OCI-LY1 (cell line): ENCODE data around the gene CLEC4C.
"Not testable (repeated sequence)": the region's sequence is repeated elsewhere in the genome, so short reads cannot be mapped to it uniquely, and the experiment has no call there.

Experiments used
- H2AFZ ChIP-seq: fragments of 200-600 bp; sonication (generic), shearing (Covaris generic); 2 replicates; pipeline ENCODE4 v1.6.0; 2014; ENCODE audit warnings: antibody characterized with exemption, mild to moderate bottlenecking, low read length
- H3F3A ChIP-seq: fragments of 200-600 bp; sonication (generic), shearing (Covaris generic); 2 replicates; pipeline ENCODE4 v1.6.0; 2014; ENCODE audit warnings: mild to moderate bottlenecking, antibody characterized with exemption, low read length, moderate library complexity; ENCODE audit not compliant: insufficient read depth
- H3K27ac ChIP-seq: fragments of 200-600 bp; sonication (generic); 2 replicates; pipeline ENCODE4 v1.5.1; 2014; ENCODE audit warnings: low read length, mixed run types, mild to moderate bottlenecking, low read depth; ENCODE audit not compliant: poor library complexity, severe bottlenecking
- H3K27me3 ChIP-seq: fragments of 200-600 bp; sonication (generic); 2 replicates; pipeline ENCODE4 v1.6.0; 2014; ENCODE audit warnings: antibody characterized with exemption, mild to moderate bottlenecking, low read length, moderate library complexity; ENCODE audit not compliant: insufficient read depth
- H3K36me3 ChIP-seq: fragments of 200-600 bp; sonication (generic); 2 replicates; pipeline ENCODE4 v1.6.1; 2014; ENCODE audit warnings: mild to moderate bottlenecking, antibody characterized with exemption, low read length, moderate library complexity, mixed read lengths; ENCODE audit not compliant: insufficient read depth
- H3K4me1 ChIP-seq: fragments of 200-600 bp; sonication (generic); 2 replicates; pipeline ENCODE4 v1.5.1; 2014; ENCODE audit warnings: mild to moderate bottlenecking, low read length, moderate library complexity; ENCODE audit not compliant: insufficient read depth, severe bottlenecking
- H3K4me2 ChIP-seq: fragments of 200-600 bp; sonication (generic), shearing (Covaris generic); 2 replicates; pipeline ENCODE4 v1.6.1; 2014; ENCODE audit warnings: low read length
- H3K4me3 ChIP-seq: fragments of 200-600 bp; sonication (generic); 2 replicates; pipeline ENCODE4 v1.5.1; 2014; ENCODE audit warnings: low read length, low read depth, mild to moderate bottlenecking, mixed read lengths; ENCODE audit not compliant: poor library complexity, severe bottlenecking
- H3K79me2 ChIP-seq: fragments of 200-600 bp; shearing (Covaris generic); 2 replicates; pipeline ENCODE4 v1.6.1; 2016; ENCODE audit warnings: mixed run types, low read length, mixed read lengths; ENCODE audit not compliant: insufficient read depth
- H3K9ac ChIP-seq: fragments of 200-600 bp; sonication (generic), shearing (Covaris generic); 2 replicates; pipeline ENCODE4 v1.6.1; 2014; ENCODE audit warnings: mild to moderate bottlenecking, low read length, mixed read lengths
- H3K9me2 ChIP-seq: fragments of 200-600 bp; sonication (generic), shearing (Covaris generic); 2 replicates; pipeline ENCODE4 v1.6.1; 2014; ENCODE audit warnings: low read depth, mild to moderate bottlenecking, low read length, mixed read lengths
- H3K9me3 ChIP-seq: fragments of 200-600 bp; shearing (Covaris generic); 2 replicates; pipeline ENCODE4 v1.6.1; 2014; ENCODE audit warnings: low read length, mixed read lengths
- H4K20me1 ChIP-seq: fragments of 200-600 bp; sonication (generic), shearing (Covaris generic); 2 replicates; pipeline ENCODE4 v1.6.0; 2016; ENCODE audit warnings: mild to moderate bottlenecking, low read length; ENCODE audit not compliant: insufficient read depth
- EZH2 ChIP-seq: fragments of 200-600 bp; sonication (generic), shearing (Covaris generic); IDR thresholded peaks from 2 replicates; pipeline ENCODE4 v1.8.0; 2017; ENCODE audit warnings: borderline replicate concordance, mixed run types, mild to moderate bottlenecking, antibody characterized with exemption, low read length, moderate library complexity, mixed read lengths
- TF ChIP-seq, protein P1 (sequence below): fragments of 200-600 bp; sonication (generic), shearing (Covaris generic); IDR thresholded peaks from 2 replicates; pipeline ENCODE4 v1.5.1; 2017; ENCODE audit warnings: mild to moderate bottlenecking, antibody characterized with exemption, low read length, moderate library complexity, mixed read lengths

Gene CLEC4C

DNA sequence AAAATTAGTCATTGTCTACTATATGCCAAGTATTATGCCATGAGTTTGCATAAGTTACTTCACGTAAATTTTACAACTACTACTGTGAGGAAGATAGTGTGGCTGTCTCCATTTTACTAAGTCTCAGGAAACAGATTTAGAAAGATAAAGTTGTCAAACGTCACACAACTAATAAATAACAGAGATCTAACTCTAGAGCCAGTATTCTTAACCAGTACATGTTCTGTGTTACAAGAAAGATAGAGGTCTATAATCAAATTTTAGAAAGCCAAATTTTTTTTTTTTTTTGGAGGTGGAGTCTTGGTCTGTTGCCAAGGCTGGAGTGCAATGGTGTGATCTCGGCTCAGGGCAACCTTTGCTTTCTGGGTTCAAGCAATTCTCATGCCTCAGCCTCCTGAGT is 14.2 kb downstream of the CLEC4C start:
- no peaks in the 10 kb centered on the region for H3K4me1 ChIP-seq
- TF ChIP-seq EZH2: no peak
- TF ChIP-seq, protein P1, sequence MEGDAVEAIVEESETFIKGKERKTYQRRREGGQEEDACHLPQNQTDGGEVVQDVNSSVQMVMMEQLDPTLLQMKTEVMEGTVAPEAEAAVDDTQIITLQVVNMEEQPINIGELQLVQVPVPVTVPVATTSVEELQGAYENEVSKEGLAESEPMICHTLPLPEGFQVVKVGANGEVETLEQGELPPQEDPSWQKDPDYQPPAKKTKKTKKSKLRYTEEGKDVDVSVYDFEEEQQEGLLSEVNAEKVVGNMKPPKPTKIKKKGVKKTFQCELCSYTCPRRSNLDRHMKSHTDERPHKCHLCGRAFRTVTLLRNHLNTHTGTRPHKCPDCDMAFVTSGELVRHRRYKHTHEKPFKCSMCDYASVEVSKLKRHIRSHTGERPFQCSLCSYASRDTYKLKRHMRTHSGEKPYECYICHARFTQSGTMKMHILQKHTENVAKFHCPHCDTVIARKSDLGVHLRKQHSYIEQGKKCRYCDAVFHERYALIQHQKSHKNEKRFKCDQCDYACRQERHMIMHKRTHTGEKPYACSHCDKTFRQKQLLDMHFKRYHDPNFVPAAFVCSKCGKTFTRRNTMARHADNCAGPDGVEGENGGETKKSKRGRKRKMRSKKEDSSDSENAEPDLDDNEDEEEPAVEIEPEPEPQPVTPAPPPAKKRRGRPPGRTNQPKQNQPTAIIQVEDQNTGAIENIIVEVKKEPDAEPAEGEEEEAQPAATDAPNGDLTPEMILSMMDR: no peak
- H3K36me3 ChIP-seq: no peaks in the 10 kb centered on the region
- H3K9me3 ChIP-seq: no peaks in the 10 kb centered on the region
- H3K4me2 ChIP-seq: no peak overlapping the region
- no peak overlapping the region for H3K4me3 ChIP-seq
- H3K79me2 ChIP-seq: no peaks in the 10 kb centered on the region
- no peaks in the 10 kb centered on the region for H3F3A ChIP-seq
- no peak overlapping the region for H2AFZ ChIP-seq
- no peaks in the 10 kb centered on the region for H4K20me1 ChIP-seq
- no peak overlapping the region for H3K9ac ChIP-seq
- no peaks in the 10 kb centered on the region for H3K27me3 ChIP-seq
- H3K9me2 ChIP-seq: no peaks in the 10 kb centered on the region
- no peak overlapping the region for H3K27ac ChIP-seq

DNA sequence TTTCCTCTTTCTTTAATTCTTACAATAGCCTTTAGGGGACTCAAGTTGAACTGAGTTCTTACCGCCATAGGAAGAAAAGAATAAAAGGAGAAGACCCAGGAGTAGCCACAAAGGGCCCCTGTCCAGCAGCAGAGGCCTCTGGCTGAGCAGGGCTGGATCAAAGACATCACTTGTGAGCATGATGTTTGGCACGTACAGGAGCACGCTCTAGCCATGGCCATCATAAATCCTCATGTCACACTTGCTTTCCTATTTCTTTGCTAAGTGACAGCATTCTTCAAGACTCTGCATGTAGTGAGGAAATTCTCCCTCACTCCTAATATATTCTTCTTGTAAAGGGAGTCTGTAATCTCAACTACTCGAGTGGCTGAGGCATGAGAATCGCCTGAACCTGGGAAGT is 15.7 kb downstream of the CLEC4C start:
- Histone ChIP-seq H3K9me3 (no peaks in the 10 kb centered on the region), H3K9ac (no peak overlapping the region), H3K4me3 (no peak overlapping the region), H3K27ac (no peak overlapping the region), H3K4me2 (no peak overlapping the region), H3F3A (no peaks in the 10 kb centered on the region), H3K79me2 (no peaks in the 10 kb centered on the region), H3K27me3 (no peaks in the 10 kb centered on the region), H3K36me3 (no peaks in the 10 kb centered on the region), H3K4me1 (no peaks in the 10 kb centered on the region), H2AFZ (no peak overlapping the region), H4K20me1 (no peaks in the 10 kb centered on the region), H3K9me2 (no peaks in the 10 kb centered on the region)
- no peak for TF ChIP-seq EZH2
- TF ChIP-seq, protein P1: no peak

DNA sequence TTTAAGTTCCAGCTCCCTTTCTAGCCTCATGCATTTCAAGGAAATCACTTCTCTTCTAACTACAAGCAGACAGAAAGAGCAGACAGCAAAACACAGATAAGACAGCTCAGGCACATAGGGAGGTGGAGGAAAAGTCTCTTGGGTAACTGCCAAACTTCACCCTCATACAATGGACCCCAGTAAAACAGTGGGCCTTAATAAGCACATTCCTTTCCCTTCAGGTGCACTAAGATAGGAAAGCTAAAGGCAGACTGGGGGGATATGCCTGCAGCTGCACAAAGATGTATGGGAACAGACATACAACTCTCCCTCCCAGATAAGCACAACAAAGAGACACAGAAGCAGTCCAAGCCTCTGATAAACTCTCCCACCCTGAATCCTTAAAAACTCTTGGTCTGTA is 16.2 kb downstream of the CLEC4C start:
- not testable (repeated sequence) for H2AFZ ChIP-seq, H3K27ac ChIP-seq

DNA sequence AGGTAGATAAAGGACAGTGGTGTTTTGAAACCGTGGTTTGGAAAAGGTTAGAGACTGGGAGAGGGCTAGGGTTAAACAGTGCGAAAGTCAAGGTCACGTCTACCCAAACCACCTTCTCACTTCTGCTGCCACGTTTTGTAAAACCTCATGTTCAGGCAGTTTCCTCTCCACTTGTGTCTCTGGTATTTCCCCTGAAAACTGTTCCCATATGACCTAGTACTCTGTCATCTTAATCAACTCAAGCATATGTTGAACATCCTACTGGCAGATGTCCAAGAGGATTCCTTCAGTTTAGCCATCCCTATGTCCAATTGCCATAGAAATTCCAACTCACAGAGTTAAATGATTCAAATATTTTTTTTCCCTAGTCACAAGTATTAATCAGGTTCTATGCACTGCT is 17.4 kb downstream of the CLEC4C start:
- Histone ChIP-seq H3K9ac (no peak overlapping the region), H3K36me3 (no peaks in the 10 kb centered on the region), H3K4me1 (no peaks in the 10 kb centered on the region), H3K27ac (no peak overlapping the region), H3K4me2 (no peak overlapping the region), H3K9me3 (no peaks in the 10 kb centered on the region), H4K20me1 (no peaks in the 10 kb centered on the region), H3K27me3 (no peaks in the 10 kb centered on the region), H3F3A (no peaks in the 10 kb centered on the region), H3K4me3 (no peak overlapping the region), H3K9me2 (no peaks in the 10 kb centered on the region), H2AFZ (no peak overlapping the region), H3K79me2 (no peaks in the 10 kb centered on the region)
- TF ChIP-seq, protein P1: no peak
- no peak for TF ChIP-seq EZH2

More for the DNA sequence above, 16.2 kb downstream of the CLEC4C start:
- not testable (repeated sequence) for H3K4me3 ChIP-seq, H3K27me3 ChIP-seq, H3F3A ChIP-seq, H4K20me1 ChIP-seq, H3K4me1 ChIP-seq, H3K4me2 ChIP-seq, H3K9ac ChIP-seq, H3K36me3 ChIP-seq, H3K9me2 ChIP-seq, H3K79me2 ChIP-seq, H3K9me3 ChIP-seq
